SH-SY5Y (cell line): ENCODE results near the gene RUBCN.

Experiments
- GATA2 ChIP-seq: IDR thresholded peaks from 2 replicates; pipeline ENCODE4 v1.6.1; 2011; ENCODE audit warnings: mild to moderate bottlenecking, low read depth, low read length
- GATA3 ChIP-seq: IDR thresholded peaks from 2 replicates; pipeline ENCODE4 v1.6.1; 2011; ENCODE audit warnings: low read depth, mild to moderate bottlenecking, low read length, moderate library complexity

- no peak for TF ChIP-seq GATA2
- no peak for TF ChIP-seq GATA3
Measured at GRCh38 chr3:197748597-197749314, 12.1 kb upstream of the RUBCN start.
